DND-41 (cell line): ENCODE results near the gene RNU5D-1.

ENCODE experiments used
- ATAC-seq: fragments of 200-7000 bp; cut with Tn5 transposase; 3 replicates; pipeline ENCODE4 v1.9.1; 2021; ENCODE audit warnings: low read depth; ENCODE audit not compliant: insufficient read depth
- DNase-seq: peaks from one replicate; pipeline ENCODE4 v3.0.0-alpha.2; 2020
- H2AFZ ChIP-seq: 2 replicates; pipeline ENCODE4 v1.6.0; 2012; ENCODE audit warnings: low read depth, low read length
- H3K27ac ChIP-seq: 2 replicates; pipeline ENCODE4 v1.5.1; 2012; ENCODE audit warnings: low read length, inconsistent platforms
- H3K27me3 ChIP-seq: fragments of 200-600 bp; sonication (generic); 2 replicates; pipeline ENCODE4 v1.6.0; 2012; ENCODE audit warnings: low read length, mild to moderate bottlenecking, inconsistent platforms; ENCODE audit not compliant: insufficient read depth, poor library complexity
- H3K36me3 ChIP-seq: 2 replicates; pipeline ENCODE4 v1.5.1; 2012; ENCODE audit warnings: low read length, inconsistent platforms; ENCODE audit not compliant: insufficient read depth
- H3K4me1 ChIP-seq: 2 replicates; pipeline ENCODE4 v1.5.1; 2012; ENCODE audit warnings: mild to moderate bottlenecking, low read length; ENCODE audit not compliant: insufficient read depth
- H3K4me2 ChIP-seq: 2 replicates; pipeline ENCODE4 v1.6.0; 2012; ENCODE audit warnings: mild to moderate bottlenecking, moderate library complexity, low read length, inconsistent platforms; ENCODE audit not compliant: insufficient read depth
- H3K4me3 ChIP-seq, 2 experiments: fragments of 200-600 bp in 1 of 2; shearing (Covaris generic) in 1 of 2; 2 replicates each; pipeline ENCODE4 v1.5.1; 2012 to 2016; ENCODE audit warnings: inconsistent platforms in 2 of 2, low read length in 2 of 2, mild to moderate bottlenecking in 2 of 2, low read depth in 1 of 2, moderate library complexity in 1 of 2
- H3K79me2 ChIP-seq: 2 replicates; pipeline ENCODE4 v1.6.0; 2012; ENCODE audit warnings: low read length, inconsistent platforms; ENCODE audit not compliant: insufficient read depth
- H3K9ac ChIP-seq: 2 replicates; pipeline ENCODE4 v1.6.0; 2012; ENCODE audit warnings: low read depth, mild to moderate bottlenecking, inconsistent platforms, low read length, moderate library complexity
- H3K9me3 ChIP-seq: 2 replicates; pipeline ENCODE4 v1.5.1; 2012; ENCODE audit warnings: low read length, moderate library complexity, mild to moderate bottlenecking, inconsistent platforms; ENCODE audit not compliant: insufficient read depth, severe bottlenecking
- H4K20me1 ChIP-seq: 2 replicates; pipeline ENCODE4 v1.6.0; 2012; ENCODE audit warnings: low read length; ENCODE audit not compliant: insufficient read depth
- EZH2 ChIP-seq: IDR thresholded peaks from 3 replicates; pipeline ENCODE4 v1.6.1; 2012; ENCODE audit warnings: borderline replicate concordance, low read depth, mild to moderate bottlenecking, moderate library complexity, low read length, inconsistent platforms; ENCODE audit not compliant: severe bottlenecking
- TF ChIP-seq, protein P1 (sequence below): IDR thresholded peaks from 2 replicates; pipeline ENCODE4 v1.5.1; 2012; ENCODE audit warnings: borderline replicate concordance, low read length, moderate library complexity, mild to moderate bottlenecking; ENCODE audit not compliant: poor library complexity, severe bottlenecking; ENCODE audit errors: extremely low read depth

The RNU5D-1 gene

DNA sequence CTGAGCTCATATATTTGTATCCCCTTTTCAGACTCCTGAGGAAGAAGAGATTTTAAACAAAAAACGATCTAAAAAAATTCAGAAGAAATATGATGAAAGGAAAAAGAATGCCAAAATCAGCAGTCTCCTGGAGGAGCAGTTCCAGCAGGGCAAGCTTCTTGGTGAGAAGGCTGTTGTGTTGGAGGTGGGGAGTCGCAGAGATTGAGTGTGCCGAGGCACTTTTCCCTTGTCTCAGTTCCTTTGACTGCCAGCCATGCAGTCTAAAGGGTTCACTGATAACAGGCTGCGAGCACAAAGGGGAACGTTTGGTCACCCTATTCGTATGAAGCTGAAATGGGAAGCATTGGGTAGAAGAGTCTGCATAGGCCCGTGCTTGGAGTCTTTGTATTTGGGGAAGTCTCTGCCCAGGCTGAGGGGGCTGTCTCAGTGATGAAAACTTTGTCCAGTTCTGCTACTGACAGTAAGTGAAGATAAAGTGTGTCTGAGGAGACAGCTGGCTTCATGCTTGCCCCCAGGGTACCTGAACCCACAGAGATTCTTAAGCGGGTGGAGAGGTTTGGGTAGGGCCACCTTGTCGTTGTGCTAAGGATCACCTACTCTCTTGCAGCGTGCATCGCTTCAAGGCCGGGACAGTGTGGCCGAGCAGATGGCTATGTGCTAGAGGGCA lies 47.1 kb upstream of the RNU5D-1 start:
- Histone ChIP-seq H3K27me3 (no peaks in the 10 kb centered on the region), H2AFZ (no peak overlapping the region), H3K79me2 (peaks cover 46% of the 10 kb centered on the region), H3K9ac (no peak overlapping the region), H3K4me1 (peaks cover 34% of the 10 kb centered on the region), H3K9me3 (no peaks in the 10 kb centered on the region), H4K20me1 (peaks cover 34% of the 10 kb centered on the region), H3K4me3 (peak overlapping the region in 1 of 2 experiments; percentile 91; a peak in 1 of 4 replicates), H3K4me2 (peak overlapping the region; percentile 86; the same call in 1 of the 2 replicates), H3K27ac (no peak overlapping the region), H3K36me3 (peaks cover 57% of the 10 kb centered on the region)
- no peak for DNase-seq
- TF ChIP-seq EZH2, result no peak
- TF ChIP-seq, protein P1, sequence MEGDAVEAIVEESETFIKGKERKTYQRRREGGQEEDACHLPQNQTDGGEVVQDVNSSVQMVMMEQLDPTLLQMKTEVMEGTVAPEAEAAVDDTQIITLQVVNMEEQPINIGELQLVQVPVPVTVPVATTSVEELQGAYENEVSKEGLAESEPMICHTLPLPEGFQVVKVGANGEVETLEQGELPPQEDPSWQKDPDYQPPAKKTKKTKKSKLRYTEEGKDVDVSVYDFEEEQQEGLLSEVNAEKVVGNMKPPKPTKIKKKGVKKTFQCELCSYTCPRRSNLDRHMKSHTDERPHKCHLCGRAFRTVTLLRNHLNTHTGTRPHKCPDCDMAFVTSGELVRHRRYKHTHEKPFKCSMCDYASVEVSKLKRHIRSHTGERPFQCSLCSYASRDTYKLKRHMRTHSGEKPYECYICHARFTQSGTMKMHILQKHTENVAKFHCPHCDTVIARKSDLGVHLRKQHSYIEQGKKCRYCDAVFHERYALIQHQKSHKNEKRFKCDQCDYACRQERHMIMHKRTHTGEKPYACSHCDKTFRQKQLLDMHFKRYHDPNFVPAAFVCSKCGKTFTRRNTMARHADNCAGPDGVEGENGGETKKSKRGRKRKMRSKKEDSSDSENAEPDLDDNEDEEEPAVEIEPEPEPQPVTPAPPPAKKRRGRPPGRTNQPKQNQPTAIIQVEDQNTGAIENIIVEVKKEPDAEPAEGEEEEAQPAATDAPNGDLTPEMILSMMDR, result no peak
- no peak for ATAC-seq

DNA sequence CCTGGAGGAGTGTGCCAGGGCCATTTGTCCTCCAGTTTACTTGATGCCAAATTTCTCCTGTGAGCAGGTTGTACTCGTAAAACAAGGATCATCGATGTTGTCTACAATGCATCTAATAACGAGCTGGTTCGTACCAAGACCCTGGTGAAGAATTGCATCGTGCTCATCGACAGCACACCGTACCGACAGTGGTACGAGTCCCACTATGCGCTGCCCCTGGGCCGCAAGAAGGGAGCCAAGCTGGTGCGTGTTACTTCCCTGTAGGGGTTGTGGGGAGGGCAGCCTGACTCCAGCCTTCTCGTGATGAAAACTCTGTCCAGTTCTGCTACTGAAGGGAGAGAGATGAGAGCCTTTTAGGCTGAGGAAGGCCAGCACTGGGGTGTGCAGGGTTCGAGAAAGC lies 46.6 kb upstream of the RNU5D-1 start:
- TF ChIP-seq EZH2, result no peak
- TF ChIP-seq, protein P1, result no peak
- H3K79me2 ChIP-seq, result peaks cover 46% of the 10 kb centered on the region
- peak overlapping the region in 1 of 2 experiments; percentile 91; a peak in 1 of 4 replicates for H3K4me3 ChIP-seq
- peaks cover 34% of the 10 kb centered on the region for H3K4me1 ChIP-seq
- H3K27me3 ChIP-seq, result no peaks in the 10 kb centered on the region
- peaks cover 57% of the 10 kb centered on the region for H3K36me3 ChIP-seq
- H4K20me1 ChIP-seq, result peaks cover 34% of the 10 kb centered on the region
- H2AFZ ChIP-seq, result no peak overlapping the region
- peak overlapping the region; percentile 86 for H3K4me2 ChIP-seq
- H3K9me3 ChIP-seq, result no peaks in the 10 kb centered on the region
- peak overlapping the region; percentile 89 for H3K9ac ChIP-seq
- ATAC-seq (no peak), DNase-seq (no peak)
- peak overlapping the region; percentile 14; the same call in 1 of the 2 replicates for H3K27ac ChIP-seq

DNA sequence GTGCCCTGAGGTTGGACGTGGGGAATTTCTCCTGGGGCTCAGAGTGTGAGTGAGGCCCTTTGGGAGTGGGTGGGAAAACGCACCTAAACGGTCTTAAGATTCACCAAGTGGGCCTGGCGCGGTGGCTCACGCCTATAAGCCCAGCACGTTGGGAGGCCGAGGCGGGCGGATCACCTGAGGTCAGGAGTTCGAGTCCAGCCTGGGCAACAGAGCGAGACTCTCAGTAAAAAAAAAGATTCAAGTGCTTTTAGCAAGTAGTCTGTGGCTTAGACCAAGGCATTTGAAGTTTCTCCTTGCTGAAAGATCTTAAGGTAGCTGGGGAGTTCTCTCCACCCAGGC lies 45.7 kb upstream of the RNU5D-1 start:
- H3K9me3 ChIP-seq, result no peaks in the 10 kb centered on the region
- H3K36me3 ChIP-seq, result peaks cover 57% of the 10 kb centered on the region
- peaks cover 34% of the 10 kb centered on the region for H4K20me1 ChIP-seq
- H3K79me2 ChIP-seq, result peaks cover 46% of the 10 kb centered on the region
- H2AFZ ChIP-seq, result no peak overlapping the region
- no peak for DNase-seq
- peak overlapping the region; percentile 86 for H3K4me2 ChIP-seq
- peaks cover 34% of the 10 kb centered on the region for H3K4me1 ChIP-seq
- peak overlapping the region; percentile 91; a peak in 3 of 4 replicates for H3K4me3 ChIP-seq
- H3K27me3 ChIP-seq, result no peaks in the 10 kb centered on the region
- peak overlapping the region; percentile 87 for H3K27ac ChIP-seq
- TF ChIP-seq, protein P1, result no peak
- no peak for TF ChIP-seq EZH2
- peak overlapping the region; percentile 89 for H3K9ac ChIP-seq
- ATAC-seq, result no peak
